ENCODE data around the gene CACNA1D.

The CACNA1D gene

DNA sequence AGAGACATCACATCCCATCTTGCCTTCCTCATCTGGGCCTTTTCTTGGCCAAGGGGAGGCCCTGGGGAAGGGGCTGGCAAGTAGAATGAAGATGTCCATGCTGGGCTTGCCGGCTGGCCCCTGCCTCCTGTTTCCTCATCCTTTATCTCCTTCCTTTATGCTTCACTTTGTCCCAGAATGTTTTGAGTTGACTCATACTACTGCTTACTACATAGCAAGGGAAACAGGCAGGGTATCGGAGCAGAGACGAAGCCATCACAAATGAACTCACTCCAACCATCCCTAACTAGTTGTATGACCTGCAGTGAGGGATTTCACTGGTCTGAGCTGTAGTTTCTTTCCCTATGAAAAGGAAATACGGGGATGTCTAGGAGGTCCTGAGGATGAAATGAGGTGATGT lies 285.8 kb downstream of the CACNA1D start:
- no peak overlapping the region for H3K4me3 ChIP-seq (ENCODE audit: extremely low read depth, insufficient read depth, low read length, poor library complexity, severe bottlenecking)
- H3K9me3 ChIP-seq (ENCODE audit: control insufficient read depth, low read length), result no peaks in the 10 kb centered on the region
- H3K36me3 ChIP-seq (ENCODE audit: control insufficient read depth, insufficient read depth, low read length), result no peaks in the 10 kb centered on the region
- H3K4me1 ChIP-seq (ENCODE audit: control insufficient read depth, insufficient read depth, low read length, poor library complexity, severe bottlenecking), result peaks cover 6% of the 10 kb centered on the region
- 80 to 88% methylated on average over 1 to 2 of the region's 4 CpGs for WGBS, 2 experiments (ENCODE audit: insufficient coverage in 2 of 2)
- no peak overlapping the region for H3K27ac ChIP-seq (ENCODE audit: low read depth, low read length, severe bottlenecking)

DNA sequence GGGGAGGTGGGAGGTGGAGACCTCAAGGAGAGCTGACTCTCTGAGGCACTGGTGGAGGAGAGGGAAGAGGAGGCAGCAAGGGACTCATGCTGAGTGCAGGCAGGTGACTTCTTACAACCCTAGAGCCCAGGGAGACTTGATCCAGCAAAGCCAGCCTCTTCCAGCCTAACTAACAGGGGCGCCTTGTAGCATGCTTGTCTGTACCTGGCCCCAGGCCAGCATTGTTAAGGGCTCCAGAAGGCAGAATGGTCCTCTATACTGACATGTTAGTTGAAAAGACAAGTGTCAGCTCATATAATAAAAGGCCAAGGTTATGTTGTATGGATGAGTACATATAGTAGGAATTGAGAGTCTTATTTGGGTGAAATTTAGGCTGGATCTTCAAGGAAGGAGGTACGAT lies 286.4 kb downstream of the CACNA1D start:
- Histone ChIP-seq H3K4me1 (ENCODE audit: control insufficient read depth, insufficient read depth, low read length, poor library complexity, severe bottlenecking) (peaks cover 6% of the 10 kb centered on the region), H3K9me3 (ENCODE audit: control insufficient read depth, low read length) (no peaks in the 10 kb centered on the region), H3K27ac (ENCODE audit: low read depth, low read length, severe bottlenecking) (no peak overlapping the region), H3K4me3 (ENCODE audit: extremely low read depth, insufficient read depth, low read length, poor library complexity, severe bottlenecking) (no peak overlapping the region), H3K36me3 (ENCODE audit: control insufficient read depth, insufficient read depth, low read length) (no peaks in the 10 kb centered on the region)
- WGBS, 2 experiments (ENCODE audit: insufficient coverage in 2 of 2), result 93 to 100% methylated on average over 1 to 2 of the region's 2 CpGs

DNA sequence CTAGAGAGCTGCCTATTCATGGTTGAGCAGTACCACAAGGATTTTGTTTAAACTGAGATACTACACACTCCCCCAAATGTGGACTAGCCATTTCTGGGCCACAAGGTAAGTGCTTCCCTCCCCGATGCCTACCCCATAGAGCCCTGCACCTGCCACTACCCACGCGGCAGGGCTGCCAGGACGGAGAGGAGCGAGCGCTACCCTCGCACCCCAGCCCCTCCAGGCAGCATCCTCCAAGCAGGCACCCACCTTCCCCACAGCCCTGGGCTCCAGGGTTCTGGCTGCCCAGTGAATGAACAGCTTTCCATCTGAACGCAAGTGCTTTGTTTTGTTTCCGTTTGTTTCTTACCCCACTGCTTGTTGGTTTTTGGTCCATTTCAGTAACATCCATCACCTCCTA lies 292.6 kb downstream of the CACNA1D start:
- no peaks in the 10 kb centered on the region for H3K36me3 ChIP-seq (ENCODE audit: control insufficient read depth, insufficient read depth, low read length)
- 80 to 91% methylated on average over 6 to 8 of the region's 9 CpGs for WGBS, 2 experiments (ENCODE audit: insufficient coverage in 2 of 2)
- no peak overlapping the region for H3K4me3 ChIP-seq (ENCODE audit: extremely low read depth, insufficient read depth, low read length, poor library complexity, severe bottlenecking)
- H3K4me1 ChIP-seq (ENCODE audit: control insufficient read depth, insufficient read depth, low read length, poor library complexity, severe bottlenecking), result no peaks in the 10 kb centered on the region
- H3K27ac ChIP-seq (ENCODE audit: low read depth, low read length, severe bottlenecking), result no peak overlapping the region
- H3K9me3 ChIP-seq (ENCODE audit: control insufficient read depth, low read length), result no peaks in the 10 kb centered on the region

DNA sequence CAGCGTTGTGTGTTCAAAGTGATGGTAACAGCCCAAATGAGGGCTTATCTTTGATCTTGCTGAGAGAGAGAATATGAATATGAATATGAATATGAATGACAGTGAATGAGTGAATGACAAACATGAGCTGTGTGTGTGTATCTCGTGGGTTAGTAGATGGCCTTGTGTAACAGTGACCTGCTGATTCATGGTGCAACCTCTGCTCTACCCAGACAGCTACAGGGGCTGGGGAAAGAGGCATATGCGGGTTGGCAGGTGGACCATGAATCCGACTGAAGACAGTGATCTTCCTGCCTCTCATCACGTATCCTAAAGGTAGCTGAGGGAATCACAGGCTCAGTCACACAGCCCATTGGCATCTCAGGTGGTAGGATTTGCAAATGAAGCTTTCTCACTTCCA lies 293.6 kb downstream of the CACNA1D start:
- Histone ChIP-seq H3K36me3 (ENCODE audit: control insufficient read depth, insufficient read depth, low read length) (no peaks in the 10 kb centered on the region), H3K27ac (ENCODE audit: low read depth, low read length, severe bottlenecking) (no peak overlapping the region), H3K4me1 (ENCODE audit: control insufficient read depth, insufficient read depth, low read length, poor library complexity, severe bottlenecking) (no peaks in the 10 kb centered on the region), H3K4me3 (ENCODE audit: extremely low read depth, insufficient read depth, low read length, poor library complexity, severe bottlenecking) (no peak overlapping the region), H3K9me3 (ENCODE audit: control insufficient read depth, low read length) (no peaks in the 10 kb centered on the region)
- WGBS, 2 experiments (ENCODE audit: insufficient coverage in 2 of 2), result 81 to 95% methylated on average over 2 of the region's 5 CpGs

DNA sequence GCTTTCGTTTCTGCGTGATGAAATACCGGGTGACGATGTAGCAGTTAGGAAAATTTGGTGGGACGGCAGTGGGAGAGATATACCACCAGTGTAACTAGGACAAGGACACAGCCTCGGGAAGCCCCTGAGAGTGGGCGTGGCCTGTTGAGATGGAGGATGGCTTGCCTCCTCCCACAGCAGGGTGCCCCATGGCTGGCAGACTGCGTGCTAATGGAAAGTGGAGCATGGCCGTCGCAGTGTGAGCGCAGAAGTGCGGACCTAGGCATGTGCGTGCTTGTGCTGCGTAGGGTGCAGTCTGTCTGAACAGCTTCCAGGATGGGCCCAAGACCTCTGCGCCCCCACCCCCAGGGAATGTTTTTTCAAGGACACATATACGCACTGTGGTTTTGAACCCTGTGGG lies 295.0 kb downstream of the CACNA1D start:
- 86 to 94% methylated on average over 15 to 16 of the region's 16 CpGs for WGBS, 2 experiments (ENCODE audit: insufficient coverage in 2 of 2)
- no peaks in the 10 kb centered on the region for H3K36me3 ChIP-seq (ENCODE audit: control insufficient read depth, insufficient read depth, low read length)
- H3K9me3 ChIP-seq (ENCODE audit: control insufficient read depth, low read length), result no peaks in the 10 kb centered on the region
- no peak overlapping the region for H3K4me3 ChIP-seq (ENCODE audit: extremely low read depth, insufficient read depth, low read length, poor library complexity, severe bottlenecking)
- no peak overlapping the region for H3K27ac ChIP-seq (ENCODE audit: low read depth, low read length, severe bottlenecking)
- H3K4me1 ChIP-seq (ENCODE audit: control insufficient read depth, insufficient read depth, low read length, poor library complexity, severe bottlenecking), result no peaks in the 10 kb centered on the region

DNA sequence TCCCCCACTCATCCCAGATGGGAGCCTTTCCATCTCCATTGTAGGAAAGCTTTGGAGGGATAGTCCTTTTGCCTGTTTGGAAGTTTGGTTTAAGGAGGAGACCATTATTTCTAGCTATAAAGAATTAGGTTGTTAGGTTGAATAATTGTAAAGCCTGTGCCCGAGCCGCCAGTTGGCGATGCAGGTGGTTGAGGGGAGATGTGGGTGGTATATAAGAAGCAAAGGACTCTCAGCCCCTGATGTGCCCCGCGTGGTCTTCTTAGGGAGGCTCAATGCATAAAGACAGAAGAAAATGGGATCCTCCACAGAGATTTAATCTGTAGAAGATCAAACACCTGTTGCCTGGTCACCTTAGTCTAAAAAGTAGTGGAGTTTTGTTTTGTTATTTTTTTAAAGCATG lies 296.1 kb downstream of the CACNA1D start:
- peaks cover 3% of the 10 kb centered on the region for H3K4me1 ChIP-seq (ENCODE audit: control insufficient read depth, insufficient read depth, low read length, poor library complexity, severe bottlenecking)
- no peak overlapping the region for H3K27ac ChIP-seq (ENCODE audit: low read depth, low read length, severe bottlenecking)
- H3K36me3 ChIP-seq (ENCODE audit: control insufficient read depth, insufficient read depth, low read length), result no peaks in the 10 kb centered on the region
- 87 to 98% methylated on average over 3 to 5 of the region's 5 CpGs for WGBS, 2 experiments (ENCODE audit: insufficient coverage in 2 of 2)
- no peaks in the 10 kb centered on the region for H3K9me3 ChIP-seq (ENCODE audit: control insufficient read depth, low read length)
- H3K4me3 ChIP-seq (ENCODE audit: extremely low read depth, insufficient read depth, low read length, poor library complexity, severe bottlenecking), result no peak overlapping the region

DNA sequence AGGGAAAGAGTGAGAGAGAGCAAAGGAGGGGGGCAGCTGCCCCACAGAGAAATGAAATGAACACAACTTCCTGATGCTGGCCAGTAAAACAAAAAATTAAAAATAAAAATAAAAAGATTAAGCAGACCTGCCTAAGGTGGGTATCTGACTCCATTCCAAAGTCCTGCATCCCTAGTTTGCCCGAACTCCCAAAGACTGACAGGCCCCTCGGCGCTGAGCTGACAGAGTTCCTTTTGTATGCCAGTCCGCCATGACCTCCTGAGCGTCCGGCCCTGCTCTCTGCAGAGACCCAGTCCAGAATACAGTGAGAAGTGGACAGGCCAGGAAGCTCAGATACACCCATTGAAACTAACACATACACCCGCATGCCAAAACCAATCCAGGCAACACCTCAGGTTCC lies 296.9 kb downstream of the CACNA1D start:
- 79 to 87% methylated on average over 6 to 7 of the region's 7 CpGs for WGBS, 2 experiments (ENCODE audit: insufficient coverage in 2 of 2)
- Histone ChIP-seq H3K4me1 (ENCODE audit: control insufficient read depth, insufficient read depth, low read length, poor library complexity, severe bottlenecking) (peaks cover 3% of the 10 kb centered on the region), H3K27ac (ENCODE audit: low read depth, low read length, severe bottlenecking) (no peak overlapping the region), H3K9me3 (ENCODE audit: control insufficient read depth, low read length) (no peaks in the 10 kb centered on the region), H3K36me3 (ENCODE audit: control insufficient read depth, insufficient read depth, low read length) (no peaks in the 10 kb centered on the region), H3K4me3 (ENCODE audit: extremely low read depth, insufficient read depth, low read length, poor library complexity, severe bottlenecking) (no peak overlapping the region)

DNA sequence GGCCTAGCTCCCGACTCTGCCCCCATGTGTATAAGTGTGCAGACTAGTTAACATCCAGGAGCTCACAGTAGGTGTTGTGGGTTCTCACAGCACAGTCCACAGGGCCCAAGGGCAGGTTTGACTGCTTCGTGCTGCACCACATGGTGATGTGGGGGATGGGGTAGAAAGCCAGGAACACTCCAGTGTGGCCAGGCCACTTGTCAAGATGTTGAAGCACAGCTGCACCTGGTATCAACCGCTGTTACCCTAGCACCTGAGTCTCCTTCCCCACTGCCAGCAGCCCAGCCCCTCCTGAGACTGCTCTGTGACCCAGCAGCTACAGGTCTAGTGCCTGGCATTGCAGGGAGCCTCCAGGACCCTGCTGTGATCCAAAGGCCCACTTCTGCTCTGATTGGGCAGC lies 298.5 kb downstream of the CACNA1D start:
- Histone ChIP-seq H3K27ac (ENCODE audit: low read depth, low read length, severe bottlenecking) (no peak overlapping the region), H3K9me3 (ENCODE audit: control insufficient read depth, low read length) (no peaks in the 10 kb centered on the region), H3K4me3 (ENCODE audit: extremely low read depth, insufficient read depth, low read length, poor library complexity, severe bottlenecking) (no peak overlapping the region), H3K4me1 (ENCODE audit: control insufficient read depth, insufficient read depth, low read length, poor library complexity, severe bottlenecking) (peaks cover 3% of the 10 kb centered on the region), H3K36me3 (ENCODE audit: control insufficient read depth, insufficient read depth, low read length) (no peaks in the 10 kb centered on the region)
- WGBS, 2 experiments (ENCODE audit: insufficient coverage in 2 of 2), result 96 to 100% methylated on average over 2 to 3 of the region's 3 CpGs

DNA sequence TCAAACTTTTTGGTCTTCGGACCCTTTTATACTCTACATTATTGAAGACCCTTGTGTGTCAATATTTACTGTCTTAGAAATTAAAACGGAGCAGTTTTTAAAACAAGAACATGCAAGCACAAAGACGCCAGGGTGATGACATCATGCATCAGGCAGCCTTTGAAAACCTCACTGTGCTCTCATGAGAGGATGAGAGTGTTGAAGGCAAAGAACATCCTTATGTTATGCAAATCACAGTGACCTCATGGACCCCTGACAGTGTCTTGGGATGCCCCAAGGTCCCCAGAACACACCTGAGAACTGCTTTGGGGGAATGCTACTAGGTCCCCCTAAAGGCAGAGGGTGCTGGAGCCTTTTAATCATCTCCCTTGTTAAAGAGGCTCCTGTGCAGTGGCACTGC lies 300.2 kb downstream of the CACNA1D start:
- H3K4me3 ChIP-seq (ENCODE audit: extremely low read depth, insufficient read depth, low read length, poor library complexity, severe bottlenecking), result no peak overlapping the region
- no peaks in the 10 kb centered on the region for H3K9me3 ChIP-seq (ENCODE audit: control insufficient read depth, low read length)
- H3K27ac ChIP-seq (ENCODE audit: low read depth, low read length, severe bottlenecking), result no peak overlapping the region
- 25 to 33% methylated on average over 1 to 2 of the region's 3 CpGs for WGBS, 2 experiments (ENCODE audit: insufficient coverage in 2 of 2)
- H3K4me1 ChIP-seq (ENCODE audit: control insufficient read depth, insufficient read depth, low read length, poor library complexity, severe bottlenecking), result peaks cover 7% of the 10 kb centered on the region
- no peaks in the 10 kb centered on the region for H3K36me3 ChIP-seq (ENCODE audit: control insufficient read depth, insufficient read depth, low read length)

DNA sequence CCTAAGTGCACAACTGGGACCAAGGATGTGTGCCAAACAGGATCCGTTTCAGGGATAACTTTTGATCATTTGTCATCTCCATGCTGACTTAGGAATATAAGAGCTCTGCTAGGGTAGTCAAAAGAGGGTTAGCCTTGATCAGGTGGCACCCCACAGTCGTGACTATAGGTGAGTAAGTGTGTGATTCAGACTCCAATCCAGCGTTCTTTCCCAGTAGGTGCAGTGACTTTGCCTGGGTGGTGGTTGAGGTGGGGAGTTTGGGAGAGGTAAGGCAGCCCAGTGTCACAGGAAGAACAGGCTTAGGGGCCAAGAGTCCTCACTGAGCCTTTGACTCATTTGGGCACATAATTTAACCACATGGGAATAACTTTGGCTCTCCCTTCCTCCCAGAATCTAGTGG lies 300.8 kb downstream of the CACNA1D start:
- no peaks in the 10 kb centered on the region for H3K36me3 ChIP-seq (ENCODE audit: control insufficient read depth, insufficient read depth, low read length)
- no peaks in the 10 kb centered on the region for H3K9me3 ChIP-seq (ENCODE audit: control insufficient read depth, low read length)
- no peak overlapping the region for H3K4me3 ChIP-seq (ENCODE audit: extremely low read depth, insufficient read depth, low read length, poor library complexity, severe bottlenecking)
- peaks cover 7% of the 10 kb centered on the region for H3K4me1 ChIP-seq (ENCODE audit: control insufficient read depth, insufficient read depth, low read length, poor library complexity, severe bottlenecking)
- WGBS, 2 experiments (ENCODE audit: insufficient coverage in 2 of 2), result 69 to 71% methylated on average over 2 to 3 of the region's 3 CpGs
- H3K27ac ChIP-seq (ENCODE audit: low read depth, low read length, severe bottlenecking), result no peak overlapping the region

DNA sequence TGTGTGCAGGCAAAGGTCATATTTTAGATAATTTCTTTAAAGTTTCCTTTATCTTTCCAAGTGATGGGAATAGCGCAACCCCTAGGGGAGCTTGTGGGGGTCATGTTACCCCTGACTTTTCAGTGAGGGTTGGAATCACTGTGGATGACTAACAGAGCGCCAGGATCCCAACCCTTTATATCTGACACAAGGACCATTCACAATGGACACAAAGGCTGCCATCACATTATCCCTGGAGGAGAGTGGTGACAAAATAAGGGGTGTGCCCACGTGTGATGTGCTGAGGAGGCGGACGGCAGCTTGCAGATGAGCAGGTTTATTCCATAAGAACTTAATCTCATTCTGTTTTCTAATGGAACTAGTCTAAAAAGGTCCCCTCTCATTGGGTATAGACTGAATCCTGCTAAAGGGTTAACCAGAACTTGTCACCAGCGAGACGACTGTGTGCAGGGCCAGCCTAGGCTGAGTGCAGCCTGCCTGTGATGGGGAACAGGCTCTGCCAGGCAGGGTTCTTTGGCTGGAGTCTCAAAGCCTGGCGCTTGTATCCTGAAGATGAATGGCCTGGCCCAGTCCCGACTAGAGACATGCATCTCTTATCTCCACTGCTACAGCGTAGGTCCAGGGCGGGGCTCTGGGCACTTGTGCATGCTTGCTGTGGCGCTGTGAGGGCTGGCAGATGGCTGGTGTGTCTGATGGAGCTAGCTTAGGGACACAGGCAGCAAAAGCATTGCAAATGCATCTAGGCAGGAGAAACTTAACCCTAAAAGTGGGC lies 301.6 kb downstream of the CACNA1D start:
- Histone ChIP-seq H3K4me1 (ENCODE audit: control insufficient read depth, insufficient read depth, low read length, poor library complexity, severe bottlenecking) (peaks cover 7% of the 10 kb centered on the region), H3K9me3 (ENCODE audit: control insufficient read depth, low read length) (no peaks in the 10 kb centered on the region), H3K27ac (ENCODE audit: low read depth, low read length, severe bottlenecking) (no peak overlapping the region), H3K4me3 (ENCODE audit: extremely low read depth, insufficient read depth, low read length, poor library complexity, severe bottlenecking) (no peak overlapping the region), H3K36me3 (ENCODE audit: control insufficient read depth, insufficient read depth, low read length) (no peaks in the 10 kb centered on the region)
- 84 to 97% methylated on average over 5 to 8 of the region's 12 CpGs for WGBS, 2 experiments (ENCODE audit: insufficient coverage in 2 of 2)
